Measurements from ENCODE around the gene ARMH3.
A peak's percentile ranks its signal among the peaks of the same experiment; 100 is the strongest.

Gene ARMH3

DNA sequence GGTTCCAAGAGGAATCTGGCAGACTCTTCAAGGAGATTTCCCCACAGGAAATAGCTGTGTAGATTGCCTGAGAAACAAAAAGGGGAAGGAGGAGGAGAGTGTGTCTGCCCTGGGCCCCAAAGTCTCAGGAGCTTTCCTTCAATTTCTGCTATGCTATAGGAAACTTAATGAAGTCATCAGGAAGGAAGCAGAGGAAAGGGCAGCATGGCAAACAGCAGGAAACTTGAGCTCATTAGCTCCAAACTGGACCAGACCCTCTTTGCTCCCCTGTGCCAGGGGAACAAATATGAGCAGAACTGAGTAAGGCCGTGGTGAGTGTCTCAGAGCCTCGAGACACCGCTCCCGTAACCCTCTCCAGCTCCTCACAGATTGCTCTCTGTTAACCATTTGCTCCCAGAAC lies 207.6 kb downstream of the ARMH3 start:
- DNase-seq: peak; percentile 44

DNA sequence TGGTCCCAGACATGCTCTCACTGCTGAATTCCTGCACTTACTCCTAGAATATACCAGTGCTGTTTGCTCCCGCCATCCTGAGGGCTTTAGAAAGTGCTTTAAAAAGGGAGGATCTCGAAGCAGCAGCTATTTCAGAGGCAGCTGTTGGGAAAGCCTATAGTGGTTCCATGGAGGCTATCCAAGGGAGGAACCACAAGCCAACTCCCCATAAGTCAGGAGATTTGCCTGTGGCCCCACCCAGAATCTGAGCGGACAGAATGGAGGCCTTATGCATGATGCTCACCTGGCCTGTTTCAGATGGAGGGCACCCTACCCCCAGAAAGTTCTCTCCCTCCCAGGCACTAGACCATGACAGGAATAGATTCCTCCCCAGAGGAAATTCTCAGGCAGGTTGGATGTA lies 210.1 kb downstream of the ARMH3 start:
- DNase-seq: peak; percentile 35

DNA sequence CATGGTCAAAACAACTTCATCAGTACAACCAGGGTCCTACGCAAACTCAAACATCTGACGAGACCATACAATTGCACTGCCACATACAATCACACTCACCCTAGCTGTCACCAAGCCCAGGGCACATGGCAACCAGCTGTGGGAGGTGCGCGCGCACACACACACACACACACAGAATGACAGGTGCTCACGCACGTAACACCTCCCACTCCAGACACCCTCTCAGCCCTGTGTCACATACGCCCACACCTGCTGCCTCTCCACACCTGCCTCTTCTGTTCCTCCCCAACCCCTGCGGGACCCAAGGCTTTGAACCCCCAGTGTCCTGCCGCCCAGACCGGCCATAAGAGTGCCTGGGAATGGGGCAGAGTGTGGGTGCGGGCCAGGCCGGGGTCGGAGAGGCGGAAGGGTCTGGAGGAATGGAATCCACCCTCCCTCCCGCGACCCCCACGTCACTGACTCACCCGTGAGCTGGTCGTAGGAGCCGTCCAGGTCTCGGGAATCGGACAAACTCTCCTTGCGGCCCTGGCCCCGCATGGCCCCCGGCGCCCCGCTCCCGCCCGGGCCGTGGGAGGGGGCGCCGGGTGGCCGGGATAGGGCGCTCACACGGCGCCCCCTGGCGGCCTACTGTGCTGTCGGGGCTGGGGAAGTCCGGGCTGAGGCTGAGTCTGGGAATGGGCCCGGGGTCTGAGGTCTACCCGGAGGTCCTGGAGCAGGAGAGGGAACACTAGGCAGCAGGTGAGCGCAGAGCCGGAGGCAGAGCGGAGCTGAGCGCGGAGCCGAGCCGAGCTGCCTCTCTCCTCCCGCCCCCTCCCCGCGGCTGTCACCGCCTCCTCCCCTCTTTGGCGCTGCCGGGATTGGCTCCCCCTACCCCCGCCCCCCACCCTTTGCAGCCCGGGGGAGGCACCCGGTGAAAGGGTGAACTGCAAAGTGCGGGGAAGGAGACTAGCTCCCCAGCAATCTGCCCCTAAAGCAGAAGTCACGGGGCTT lies 212.6 kb downstream of the ARMH3 start, which contains the start of gene KCNIP2:
TSS of gene KCNIP2 (minus strand) at position 769 of the 990 bp plus-strand sequence. CDS start at position 537, 232 bp downstream.
- peak; percentile 84 for DNase-seq

DNA sequence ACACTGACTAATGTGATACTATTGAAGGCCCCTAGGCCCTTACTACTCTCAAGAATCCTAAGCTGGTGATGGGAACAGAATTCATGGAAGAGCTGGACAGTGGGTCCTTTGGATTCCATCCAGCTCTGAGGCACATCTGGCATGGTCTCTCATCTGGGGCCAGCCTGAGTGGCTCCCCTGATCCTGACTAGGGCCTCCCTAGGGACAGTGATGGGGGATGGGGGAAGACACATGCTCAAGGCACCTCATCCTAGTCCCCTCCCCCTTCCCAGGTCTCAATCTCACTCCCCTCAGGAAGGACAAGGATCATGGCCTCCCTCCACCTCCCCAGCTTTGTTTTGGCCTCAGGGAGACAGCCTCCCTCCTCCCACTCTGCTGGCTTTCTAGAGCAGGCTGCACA lies 214.1 kb downstream of the ARMH3 start:
- DNase-seq: no peak

DNA sequence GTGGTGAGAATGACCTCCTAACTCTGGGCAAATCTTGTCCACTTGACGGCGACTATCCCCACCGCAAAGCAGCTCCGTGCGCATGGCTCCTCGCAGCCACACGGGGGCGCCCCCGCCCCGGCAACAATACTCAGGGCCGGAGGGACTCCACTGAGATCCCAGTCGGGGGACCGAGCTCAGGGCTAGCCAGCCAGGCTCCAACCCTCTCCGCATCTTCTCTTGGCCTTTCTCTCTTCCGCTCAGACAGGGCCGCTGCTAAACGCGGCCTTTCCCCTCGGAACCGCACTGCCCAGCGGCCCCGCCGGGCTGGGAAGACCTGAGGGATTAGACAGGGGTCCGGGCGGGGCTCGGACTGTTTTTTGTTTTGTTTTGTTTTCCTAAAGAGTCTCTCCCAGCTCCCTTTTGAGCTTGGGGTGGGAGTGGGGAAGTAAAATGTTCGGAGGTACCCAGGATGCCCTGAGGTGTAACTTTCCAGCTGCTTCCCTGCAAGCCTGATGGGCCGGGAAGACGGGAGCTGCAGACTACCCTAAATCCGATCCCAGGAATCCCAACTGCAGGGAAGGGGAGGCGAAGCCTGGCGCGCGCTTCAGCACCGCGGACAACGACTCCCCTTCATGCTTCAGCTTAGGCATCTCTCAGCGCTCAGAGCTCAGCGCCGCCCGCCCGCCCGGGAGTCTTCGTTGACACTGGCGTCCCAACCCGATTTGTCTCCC lies 215.1 kb downstream of the ARMH3 start:
- peak; percentile 95 for DNase-seq

DNA sequence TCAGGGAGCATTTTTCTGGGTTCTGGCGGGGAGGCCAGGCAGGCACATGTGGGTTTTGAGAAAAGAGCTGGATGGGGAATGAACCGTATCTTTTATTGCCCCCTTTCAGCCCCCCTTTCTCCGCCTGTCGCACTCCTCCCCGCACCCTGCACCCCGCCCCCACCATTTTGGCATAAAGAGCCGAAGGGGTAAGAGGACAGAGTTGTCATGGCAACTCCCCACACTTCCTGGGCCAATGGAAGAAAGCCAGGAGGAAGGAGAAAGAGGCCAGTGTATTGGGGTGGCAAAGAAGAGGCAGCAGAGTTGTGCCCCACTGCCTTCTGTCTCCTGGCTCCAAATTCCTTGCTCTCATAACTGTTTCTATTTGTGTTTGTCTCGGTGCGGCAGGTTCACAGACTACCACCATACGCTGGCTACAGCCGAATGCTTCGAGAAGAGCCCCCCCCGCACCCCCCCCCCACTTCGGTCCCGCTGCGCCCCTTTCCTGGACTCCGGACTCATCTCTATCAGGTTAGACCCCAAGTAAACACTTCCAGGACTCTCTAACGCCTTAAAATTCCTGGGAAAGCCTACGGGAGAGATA lies 215.8 kb downstream of the ARMH3 start:
- DNase-seq: no peak

DNA sequence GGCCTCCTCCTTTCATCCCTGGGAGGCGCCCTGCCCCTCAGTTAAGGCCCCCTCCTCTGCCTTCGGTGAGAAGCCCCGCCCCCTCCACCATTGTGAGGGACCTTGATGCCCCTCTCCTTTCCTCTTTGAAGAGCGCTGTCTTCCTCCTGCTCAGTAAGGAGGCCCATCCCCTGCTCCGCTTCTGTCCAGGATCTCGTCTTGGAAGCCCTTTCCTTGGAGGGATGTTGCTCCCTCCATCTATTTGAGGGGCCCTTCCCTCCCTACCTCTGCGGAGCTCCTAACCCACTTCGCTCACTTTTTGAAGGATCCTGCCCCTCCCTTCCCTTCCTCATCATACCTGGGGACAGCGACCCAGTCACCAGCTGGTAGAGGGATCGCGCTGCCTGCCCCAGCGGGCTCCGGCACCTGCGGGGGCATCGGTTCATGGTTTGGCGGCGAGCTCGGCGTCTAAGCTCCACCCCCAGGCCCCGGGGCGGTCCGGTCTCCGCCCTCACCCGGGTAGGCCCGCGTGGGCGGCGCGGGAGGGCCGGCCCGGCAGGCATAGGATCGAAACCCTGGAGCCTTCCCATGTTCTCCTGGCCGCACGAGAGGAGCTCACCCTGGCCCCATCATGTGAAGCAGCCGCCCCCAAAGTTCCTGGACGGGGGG lies 216.4 kb downstream of the ARMH3 start:
- peak; percentile 77 for DNase-seq

DNA sequence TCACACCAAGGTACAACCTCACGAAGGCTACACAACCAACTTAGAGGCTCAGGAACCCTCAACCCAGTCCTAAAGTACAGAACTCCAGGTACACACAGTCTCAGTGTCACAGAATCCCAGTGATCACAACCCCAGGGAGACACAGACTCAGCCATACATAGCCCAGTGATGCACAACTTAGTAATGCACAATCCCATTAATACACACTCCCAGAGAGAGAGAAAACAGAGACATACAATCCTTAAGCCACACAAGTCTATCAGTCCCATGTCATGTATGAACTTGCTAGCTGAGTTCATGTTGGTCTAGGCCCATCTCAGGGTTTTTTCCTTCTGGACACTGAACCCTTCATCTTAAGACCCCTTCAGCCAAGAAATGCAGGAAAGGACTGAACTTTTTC lies 217.0 kb downstream of the ARMH3 start:
- no peak for DNase-seq

DNA sequence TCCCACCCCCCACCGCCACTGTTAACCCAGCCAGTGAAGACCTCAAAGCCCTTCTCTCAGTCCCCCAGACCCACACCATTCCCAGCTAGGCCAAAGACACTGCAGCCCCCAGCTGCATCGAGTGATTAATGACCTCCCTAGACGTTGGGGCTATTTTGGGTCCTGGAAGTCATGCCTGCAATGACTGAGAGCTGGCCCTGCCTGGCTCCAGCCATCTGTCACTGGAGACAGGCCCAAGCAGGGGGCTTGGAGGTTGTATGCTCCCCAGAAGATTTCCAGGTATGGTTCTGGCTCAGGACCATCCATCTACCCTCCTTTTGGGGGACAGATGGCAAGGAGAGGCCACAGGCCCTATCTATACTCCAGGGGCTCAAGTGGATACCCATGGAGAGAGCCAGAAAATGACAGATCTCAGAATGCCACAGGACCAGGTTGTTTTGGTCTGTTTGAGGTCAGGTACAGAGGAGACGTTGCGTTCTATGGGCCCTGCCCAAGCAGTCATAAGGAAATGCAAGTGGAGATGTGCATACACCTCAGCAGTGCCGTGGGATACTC lies 217.5 kb downstream of the ARMH3 start:
- no peak for DNase-seq

DNA sequence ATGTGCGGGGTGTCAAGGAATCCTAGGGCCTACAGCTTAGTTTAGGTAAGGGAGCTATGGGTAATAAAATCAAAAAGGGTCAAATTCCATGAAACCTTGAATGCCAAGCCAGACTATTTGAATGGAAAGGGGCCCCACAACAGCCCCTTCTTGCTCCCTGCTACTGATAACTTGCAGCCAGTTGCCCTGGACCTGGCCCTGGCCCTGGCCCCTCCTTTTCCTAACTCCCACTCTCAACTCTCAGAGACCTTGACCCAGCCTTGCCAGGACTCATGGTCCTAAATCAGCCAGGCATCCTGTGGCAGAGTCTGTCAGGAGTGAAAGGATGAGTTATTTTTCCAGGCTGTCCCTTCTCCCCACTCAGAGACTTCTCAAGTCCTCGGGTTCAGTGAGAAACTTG lies 218.2 kb downstream of the ARMH3 start:
- no peak for DNase-seq

DNA sequence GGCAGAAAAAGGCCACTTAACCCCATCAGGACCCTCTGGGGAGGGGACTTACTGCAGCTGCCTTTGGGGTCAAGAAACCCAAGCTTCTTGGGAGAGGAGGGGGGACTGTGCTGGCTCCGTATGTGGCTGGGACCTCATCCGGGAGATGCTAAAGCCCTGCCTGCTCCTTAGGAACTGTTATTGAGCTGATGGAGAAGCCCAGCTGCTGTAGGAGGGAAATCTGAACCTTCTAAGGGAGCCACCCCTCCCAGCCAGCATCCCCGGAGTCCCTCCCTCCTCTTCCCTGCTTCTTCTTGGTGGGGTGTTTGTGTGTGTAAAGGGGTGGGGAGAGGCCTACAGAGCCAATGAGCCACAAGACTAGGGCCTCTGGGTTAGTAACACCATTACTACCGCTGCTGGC lies 220.6 kb downstream of the ARMH3 start:
- no peak for DNase-seq

DNA sequence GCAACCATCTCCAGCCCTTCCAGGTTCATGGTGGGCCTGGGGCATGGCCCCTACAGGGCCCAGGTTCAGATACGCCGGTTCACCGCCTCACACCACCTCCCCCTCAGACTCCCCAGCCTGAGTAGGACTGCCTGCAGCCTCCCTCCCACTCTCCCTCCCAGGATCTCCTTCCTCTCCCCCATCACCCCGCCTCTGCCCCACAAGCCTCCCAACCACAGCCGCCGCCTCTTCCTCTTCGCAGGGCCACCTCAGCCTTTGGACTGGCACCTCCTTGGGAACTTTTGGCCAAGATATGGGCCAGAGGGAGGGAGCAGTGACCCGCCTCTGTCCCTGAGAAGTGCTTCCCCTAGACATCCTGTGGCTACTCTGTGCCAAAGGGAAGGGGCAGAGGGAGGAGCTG lies 221.6 kb downstream of the ARMH3 start:
- no peak for DNase-seq

DNA sequence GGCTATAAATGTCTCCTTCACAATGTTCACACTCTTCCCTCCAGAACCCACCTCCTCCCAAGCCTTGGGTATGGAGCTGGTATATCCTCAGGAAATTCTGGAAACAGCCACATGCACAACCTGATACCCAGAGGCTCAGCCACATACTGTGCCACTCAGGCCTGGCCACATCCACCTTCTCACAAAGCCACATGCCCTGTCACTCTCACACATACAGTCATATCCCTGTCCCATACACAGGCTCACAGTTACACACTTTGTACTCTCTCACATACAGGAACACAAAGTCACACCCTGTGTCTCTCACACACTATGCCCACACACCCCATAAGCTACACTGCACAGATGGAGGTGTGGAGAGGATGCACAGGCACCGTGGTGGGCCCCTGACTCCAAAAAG lies 222.5 kb downstream of the ARMH3 start:
- no peak for DNase-seq

DNA sequence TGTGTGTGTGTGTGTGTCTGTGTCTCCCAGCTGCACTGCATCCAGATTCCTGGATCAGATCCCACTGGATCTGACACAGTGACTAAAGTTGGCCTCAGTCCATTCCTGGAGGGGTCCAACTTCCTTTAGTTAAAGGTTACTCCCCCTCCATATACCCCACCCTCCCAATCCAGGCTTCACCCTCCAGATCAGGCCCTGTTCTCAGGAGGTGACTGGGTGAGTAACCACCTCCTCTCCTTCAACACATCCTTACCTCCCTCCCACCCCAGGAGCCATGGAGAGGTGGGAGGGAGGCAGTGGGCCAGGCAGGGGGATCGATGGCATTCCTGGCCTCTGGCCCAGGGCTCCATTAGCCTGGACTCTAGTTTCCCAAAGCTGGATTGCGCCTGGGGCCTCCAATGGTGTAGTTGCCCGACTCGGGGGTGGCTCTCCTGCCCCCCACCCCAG lies 223.6 kb downstream of the ARMH3 start:
- DNase-seq: no peak

DNA sequence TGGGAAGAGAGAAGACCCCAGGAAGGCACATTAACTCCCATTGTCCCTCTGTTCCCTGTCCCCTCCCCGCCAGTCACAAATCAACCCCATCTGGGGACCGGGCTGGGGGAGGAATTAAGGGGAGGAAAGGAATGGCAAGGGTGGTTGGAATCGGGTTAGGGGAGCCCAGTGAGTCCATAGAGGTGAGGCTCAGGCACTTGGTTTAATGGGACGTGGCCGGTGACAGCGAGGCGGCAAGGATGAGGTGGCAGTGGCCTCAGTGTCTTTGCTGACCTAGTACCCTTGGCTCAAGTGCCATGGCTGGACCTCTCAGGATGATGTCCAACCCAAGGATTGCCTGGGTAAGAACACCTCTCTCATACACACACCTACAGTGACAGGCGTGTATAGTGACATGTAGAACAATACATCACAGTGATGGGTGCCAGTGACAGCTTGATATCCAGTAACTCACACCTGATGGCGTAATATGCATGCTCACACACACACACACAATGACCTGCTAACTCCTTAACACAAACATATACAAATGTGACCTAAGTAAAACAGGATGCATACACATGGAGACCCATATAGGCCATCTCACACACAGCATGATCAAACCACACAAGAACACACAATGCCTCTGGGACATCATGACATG lies 224.7 kb downstream of the ARMH3 start:
- no peak for DNase-seq

DNA sequence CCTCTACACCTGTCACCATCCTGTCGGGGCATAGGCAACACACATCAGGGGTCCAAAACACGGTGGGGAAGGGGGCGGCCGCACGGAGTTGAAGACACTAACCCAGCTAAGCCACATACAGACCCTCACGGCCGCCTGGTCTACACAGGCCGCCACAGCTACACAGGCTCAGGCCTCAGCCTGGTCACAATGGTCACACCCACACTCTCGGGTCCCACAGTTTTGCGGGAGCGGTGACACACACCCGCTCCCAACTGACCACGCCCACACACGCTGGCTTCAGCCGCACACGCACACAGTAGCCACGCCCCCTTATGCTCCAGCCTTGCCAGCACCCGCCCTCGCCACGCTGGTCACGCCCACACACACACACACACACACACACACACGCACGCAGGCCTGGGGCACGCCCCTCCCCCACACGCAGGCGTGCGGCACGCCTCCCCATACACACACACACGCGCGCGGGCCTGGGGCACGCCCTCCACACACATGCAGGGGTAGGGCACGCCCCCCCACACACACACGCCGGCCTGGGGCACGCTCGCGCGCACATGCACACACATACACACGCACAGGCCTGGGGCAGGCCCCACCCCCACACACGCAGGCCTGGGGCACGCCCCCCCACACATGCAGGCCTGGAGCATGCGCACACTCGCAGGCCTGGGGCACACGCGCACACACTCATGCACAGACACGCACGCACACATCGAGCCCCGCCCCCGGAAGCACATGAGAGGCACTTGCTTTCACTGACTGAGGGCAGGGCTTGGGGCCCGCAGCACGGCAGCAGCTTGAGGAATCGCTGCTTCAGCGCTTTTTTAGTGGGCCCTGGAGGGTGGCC lies 225.4 kb downstream of the ARMH3 start:
- peak; percentile 92 for DNase-seq

DNA sequence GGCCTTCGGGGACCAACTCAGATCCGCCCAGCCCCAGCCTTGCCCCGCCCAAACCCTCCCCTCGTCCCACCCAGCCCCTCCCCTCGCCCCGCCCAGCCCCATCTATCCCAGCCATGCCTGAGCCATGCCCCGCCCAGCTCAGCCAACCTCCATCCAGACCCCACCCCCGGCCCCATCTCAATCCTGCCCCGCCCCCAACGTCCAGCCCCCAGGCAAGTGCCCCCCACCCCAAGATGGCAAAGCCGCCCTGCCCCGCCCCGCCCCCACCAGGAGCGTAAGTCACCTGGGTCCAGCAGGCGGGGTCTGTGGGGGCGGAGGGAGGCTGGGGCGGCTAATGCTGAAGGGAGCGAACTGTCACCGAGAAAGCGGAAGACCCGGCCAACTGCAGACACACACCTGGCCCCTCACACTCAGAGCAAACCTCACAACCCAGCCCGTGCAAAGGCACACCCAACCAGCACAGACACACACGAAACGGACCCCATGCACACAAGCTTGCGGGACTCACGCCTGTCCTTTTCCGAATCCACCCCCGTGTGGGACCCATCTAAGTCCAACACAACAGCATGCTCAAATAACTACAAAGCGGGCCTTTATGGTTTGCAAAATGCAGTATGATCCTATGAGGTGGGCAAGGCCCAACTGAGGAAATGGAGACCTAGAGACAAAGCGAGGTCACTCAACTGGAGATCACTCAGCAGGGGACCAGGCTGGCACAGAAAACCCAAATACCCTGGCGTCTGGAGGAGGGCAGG lies 226.2 kb downstream of the ARMH3 start:
- peak; percentile 86 for DNase-seq

DNA sequence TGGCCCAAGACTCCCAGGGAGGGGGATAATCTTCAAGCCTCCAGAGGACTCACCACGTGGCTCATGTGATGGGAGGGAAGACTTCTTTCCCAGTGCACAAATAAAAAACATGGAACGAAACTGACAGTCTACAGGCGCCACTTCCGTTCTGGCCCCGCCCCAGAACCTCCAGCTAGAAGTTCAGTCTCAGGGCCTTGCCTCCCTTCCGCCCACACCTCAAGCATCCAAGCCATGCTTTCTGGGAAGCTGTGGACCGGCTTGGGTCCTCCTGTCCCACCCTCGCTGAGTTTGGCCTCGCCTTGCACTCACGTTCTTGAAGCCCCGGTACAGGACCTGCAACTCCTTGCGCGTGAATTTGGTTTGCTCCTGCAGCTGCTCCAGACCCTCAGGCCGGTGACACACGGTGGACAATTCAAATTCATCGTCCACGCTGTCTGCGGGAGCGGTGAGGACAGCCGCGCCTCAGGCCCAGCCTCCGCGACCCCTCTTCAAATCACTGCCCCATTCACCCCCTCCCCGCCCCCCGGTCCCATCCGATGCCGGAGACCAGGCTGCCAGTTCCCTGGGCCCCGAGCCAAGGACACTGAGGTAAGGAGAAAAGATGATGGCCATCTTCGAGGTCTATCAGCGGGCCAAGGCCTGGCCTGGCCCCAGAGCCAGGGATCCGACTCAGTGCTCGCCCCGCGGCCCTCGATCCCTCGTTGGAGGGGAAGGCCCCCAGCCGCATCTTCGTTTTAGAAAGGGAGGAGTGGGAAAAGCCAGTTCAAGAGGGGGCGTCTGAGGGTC lies 227.0 kb downstream of the ARMH3 start:
- DNase-seq: no peak

DNA sequence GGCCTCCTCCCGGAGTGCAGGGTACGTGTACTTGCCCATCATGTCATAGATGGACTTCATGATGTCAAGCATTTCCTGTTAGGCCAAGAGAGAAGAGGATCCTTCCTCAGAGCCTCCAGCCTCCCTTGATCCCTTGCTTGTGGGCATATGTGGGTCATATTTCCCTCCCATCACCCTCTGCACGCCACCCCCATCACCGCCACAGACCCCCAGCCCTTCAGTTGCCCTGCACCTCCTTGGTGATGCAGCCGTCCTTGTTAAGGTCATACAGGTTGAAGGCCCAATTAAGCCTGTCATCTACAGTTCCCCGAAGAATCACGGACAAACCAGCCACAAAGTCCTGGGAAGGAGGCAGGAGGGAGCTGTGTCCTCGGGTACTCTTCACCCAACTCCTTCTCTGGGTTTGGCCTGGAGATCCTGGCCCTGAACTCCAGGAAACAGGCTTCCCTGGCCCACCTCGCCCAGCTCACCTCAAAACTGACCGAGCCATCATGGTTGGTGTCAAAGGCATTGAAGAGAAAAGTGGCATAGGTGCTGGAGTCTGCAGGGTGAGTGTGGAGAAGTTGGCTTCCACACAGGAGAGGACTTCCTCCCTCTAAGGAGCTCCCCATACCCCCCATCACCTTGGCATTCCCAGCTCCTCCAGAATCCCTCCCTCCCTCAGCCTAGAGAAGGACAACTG lies 227.9 kb downstream of the ARMH3 start:
- DNase-seq: no peak

All from islet precursor cell (in vitro differentiated cells).